ENCODE measurements around the gene CASTOR1.
A peak's percentile ranks its signal among the peaks of the same experiment; 100 is the strongest.

Gene CASTOR1

DNA sequence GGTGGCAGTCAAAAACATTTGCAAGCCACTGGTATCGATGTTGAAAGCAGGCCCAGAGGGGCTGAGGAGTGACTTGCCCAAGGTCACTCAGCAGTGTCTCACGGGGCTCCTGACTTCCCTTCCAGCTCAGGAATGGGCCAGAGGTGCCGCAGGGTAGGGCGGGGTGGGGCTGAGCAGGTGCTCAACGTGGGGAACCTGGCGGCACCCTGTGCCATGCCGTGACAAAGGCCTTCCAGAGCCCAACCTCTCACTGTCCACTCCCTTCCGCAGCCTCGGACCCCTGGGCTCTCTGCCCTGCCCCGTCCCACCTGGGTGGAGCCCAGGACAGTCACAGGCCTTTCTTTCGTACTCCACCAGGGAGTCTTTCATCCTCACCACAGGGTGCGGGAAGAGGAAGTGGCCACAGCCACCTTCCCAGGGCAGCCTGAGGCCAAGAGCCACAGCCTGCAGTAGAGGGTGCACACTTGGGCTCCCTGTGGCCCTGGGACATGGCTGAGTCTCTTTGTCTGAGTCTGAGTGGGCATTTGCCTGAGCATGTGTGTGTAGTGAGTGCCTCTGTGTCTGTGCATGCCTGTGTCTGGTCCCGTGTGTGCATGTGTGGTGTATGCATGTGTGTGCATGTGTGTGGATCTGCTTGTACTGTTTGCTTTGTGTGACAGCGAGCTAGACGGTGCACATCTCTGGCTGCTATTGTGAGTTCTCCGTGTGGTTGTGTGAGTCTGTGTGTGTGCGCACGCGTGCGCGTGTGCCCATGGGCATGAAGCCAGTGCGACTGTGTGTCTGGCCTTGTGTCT lies 36.7 kb downstream of the CASTOR1 start:
- Histone ChIP-seq H3K27ac (ENCODE audit: extremely low read depth, low read depth, low read length) (no peak overlapping the region; the same call in 1 of the 2 replicates), H3K4me3 (ENCODE audit: low read depth, low read length) (no peak overlapping the region), H3K9me3 (ENCODE audit: control insufficient read depth, insufficient read depth, low read depth, low read length) (no peaks in the 10 kb centered on the region), H3K36me3 (ENCODE audit: control insufficient read depth in 2 of 2, insufficient read depth in 1 of 2, low read length in 2 of 2) (no peaks in the 10 kb centered on the region), H3K4me1 (ENCODE audit: control insufficient read depth, insufficient read depth, low read length) (no peaks in the 10 kb centered on the region; the same call in 1 of the 2 replicates)
- ChIA-PET POLR2A (interaction anchor here (0.5 to 1.0 kb wide), 4 partner anchors 15 to 674 kb away, joined by 4 to 6 read pairs (median 4); no protein-coding TSS in a partner anchor), CTCF (interaction anchor here (1.4 kb wide), 1 partner anchor 35 kb away, joined by 7 read pairs; no protein-coding TSS in a partner anchor)
- TF ChIP-seq, protein P1, sequence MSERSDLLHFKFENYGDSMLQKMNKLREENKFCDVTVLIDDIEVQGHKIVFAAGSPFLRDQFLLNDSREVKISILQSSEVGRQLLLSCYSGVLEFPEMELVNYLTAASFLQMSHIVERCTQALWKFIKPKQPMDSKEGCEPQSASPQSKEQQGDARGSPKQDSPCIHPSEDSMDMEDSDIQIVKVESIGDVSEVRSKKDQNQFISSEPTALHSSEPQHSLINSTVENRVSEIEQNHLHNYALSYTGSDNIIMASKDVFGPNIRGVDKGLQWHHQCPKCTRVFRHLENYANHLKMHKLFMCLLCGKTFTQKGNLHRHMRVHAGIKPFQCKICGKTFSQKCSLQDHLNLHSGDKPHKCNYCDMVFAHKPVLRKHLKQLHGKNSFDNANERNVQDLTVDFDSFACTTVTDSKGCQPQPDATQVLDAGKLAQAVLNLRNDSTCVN (tag by site-specific recombination; optimal IDR thresholded peaks at IDR 0.05): peak; percentile 13
- TF ChIP-seq, protein P2, sequence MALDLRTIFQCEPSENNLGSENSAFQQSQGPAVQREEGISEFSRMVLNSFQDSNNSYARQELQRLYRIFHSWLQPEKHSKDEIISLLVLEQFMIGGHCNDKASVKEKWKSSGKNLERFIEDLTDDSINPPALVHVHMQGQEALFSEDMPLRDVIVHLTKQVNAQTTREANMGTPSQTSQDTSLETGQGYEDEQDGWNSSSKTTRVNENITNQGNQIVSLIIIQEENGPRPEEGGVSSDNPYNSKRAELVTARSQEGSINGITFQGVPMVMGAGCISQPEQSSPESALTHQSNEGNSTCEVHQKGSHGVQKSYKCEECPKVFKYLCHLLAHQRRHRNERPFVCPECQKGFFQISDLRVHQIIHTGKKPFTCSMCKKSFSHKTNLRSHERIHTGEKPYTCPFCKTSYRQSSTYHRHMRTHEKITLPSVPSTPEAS (tag by site-specific recombination; IDR thresholded peaks at IDR 0.05): peak; percentile 79
- TF ChIP-seq ZNF416 (tag by site-specific recombination; IDR thresholded peaks at IDR 0.05) (0 out of 2 replicates have a peak, but pooled peaks have one; percentile 58), ZNF670 (tag by site-specific recombination; IDR thresholded peaks at IDR 0.05; ENCODE audit: low read depth) (0 out of 2 replicates have a peak, but pooled peaks have one; percentile 40), ZNF324 (tag by site-specific recombination; IDR thresholded peaks at IDR 0.05) (no peak), ZNF785 (tag by site-specific recombination; IDR thresholded peaks at IDR 0.05) (peak; percentile 28; the same call in 1 of the 2 replicates), ZNF529 (tag by site-specific recombination; IDR thresholded peaks at IDR 0.05; ENCODE audit: insufficient replicate concordance) (no peak), ZBTB20 (tag by site-specific recombination; IDR thresholded peaks at IDR 0.05) (peak; percentile 77), ZIC2 (tag by site-specific recombination; IDR thresholded peaks at IDR 0.05) (peak; percentile 76), ZNF707 (tag by site-specific recombination; IDR thresholded peaks at IDR 0.05) (0 out of 2 replicates have a peak, but pooled peaks have one; percentile 28)
- TF ChIP-seq, protein P3, sequence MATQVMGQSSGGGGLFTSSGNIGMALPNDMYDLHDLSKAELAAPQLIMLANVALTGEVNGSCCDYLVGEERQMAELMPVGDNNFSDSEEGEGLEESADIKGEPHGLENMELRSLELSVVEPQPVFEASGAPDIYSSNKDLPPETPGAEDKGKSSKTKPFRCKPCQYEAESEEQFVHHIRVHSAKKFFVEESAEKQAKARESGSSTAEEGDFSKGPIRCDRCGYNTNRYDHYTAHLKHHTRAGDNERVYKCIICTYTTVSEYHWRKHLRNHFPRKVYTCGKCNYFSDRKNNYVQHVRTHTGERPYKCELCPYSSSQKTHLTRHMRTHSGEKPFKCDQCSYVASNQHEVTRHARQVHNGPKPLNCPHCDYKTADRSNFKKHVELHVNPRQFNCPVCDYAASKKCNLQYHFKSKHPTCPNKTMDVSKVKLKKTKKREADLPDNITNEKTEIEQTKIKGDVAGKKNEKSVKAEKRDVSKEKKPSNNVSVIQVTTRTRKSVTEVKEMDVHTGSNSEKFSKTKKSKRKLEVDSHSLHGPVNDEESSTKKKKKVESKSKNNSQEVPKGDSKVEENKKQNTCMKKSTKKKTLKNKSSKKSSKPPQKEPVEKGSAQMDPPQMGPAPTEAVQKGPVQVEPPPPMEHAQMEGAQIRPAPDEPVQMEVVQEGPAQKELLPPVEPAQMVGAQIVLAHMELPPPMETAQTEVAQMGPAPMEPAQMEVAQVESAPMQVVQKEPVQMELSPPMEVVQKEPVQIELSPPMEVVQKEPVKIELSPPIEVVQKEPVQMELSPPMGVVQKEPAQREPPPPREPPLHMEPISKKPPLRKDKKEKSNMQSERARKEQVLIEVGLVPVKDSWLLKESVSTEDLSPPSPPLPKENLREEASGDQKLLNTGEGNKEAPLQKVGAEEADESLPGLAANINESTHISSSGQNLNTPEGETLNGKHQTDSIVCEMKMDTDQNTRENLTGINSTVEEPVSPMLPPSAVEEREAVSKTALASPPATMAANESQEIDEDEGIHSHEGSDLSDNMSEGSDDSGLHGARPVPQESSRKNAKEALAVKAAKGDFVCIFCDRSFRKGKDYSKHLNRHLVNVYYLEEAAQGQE (tag by site-specific recombination; IDR thresholded peaks at IDR 0.05): no peak
- TF ChIP-seq, protein P4, sequence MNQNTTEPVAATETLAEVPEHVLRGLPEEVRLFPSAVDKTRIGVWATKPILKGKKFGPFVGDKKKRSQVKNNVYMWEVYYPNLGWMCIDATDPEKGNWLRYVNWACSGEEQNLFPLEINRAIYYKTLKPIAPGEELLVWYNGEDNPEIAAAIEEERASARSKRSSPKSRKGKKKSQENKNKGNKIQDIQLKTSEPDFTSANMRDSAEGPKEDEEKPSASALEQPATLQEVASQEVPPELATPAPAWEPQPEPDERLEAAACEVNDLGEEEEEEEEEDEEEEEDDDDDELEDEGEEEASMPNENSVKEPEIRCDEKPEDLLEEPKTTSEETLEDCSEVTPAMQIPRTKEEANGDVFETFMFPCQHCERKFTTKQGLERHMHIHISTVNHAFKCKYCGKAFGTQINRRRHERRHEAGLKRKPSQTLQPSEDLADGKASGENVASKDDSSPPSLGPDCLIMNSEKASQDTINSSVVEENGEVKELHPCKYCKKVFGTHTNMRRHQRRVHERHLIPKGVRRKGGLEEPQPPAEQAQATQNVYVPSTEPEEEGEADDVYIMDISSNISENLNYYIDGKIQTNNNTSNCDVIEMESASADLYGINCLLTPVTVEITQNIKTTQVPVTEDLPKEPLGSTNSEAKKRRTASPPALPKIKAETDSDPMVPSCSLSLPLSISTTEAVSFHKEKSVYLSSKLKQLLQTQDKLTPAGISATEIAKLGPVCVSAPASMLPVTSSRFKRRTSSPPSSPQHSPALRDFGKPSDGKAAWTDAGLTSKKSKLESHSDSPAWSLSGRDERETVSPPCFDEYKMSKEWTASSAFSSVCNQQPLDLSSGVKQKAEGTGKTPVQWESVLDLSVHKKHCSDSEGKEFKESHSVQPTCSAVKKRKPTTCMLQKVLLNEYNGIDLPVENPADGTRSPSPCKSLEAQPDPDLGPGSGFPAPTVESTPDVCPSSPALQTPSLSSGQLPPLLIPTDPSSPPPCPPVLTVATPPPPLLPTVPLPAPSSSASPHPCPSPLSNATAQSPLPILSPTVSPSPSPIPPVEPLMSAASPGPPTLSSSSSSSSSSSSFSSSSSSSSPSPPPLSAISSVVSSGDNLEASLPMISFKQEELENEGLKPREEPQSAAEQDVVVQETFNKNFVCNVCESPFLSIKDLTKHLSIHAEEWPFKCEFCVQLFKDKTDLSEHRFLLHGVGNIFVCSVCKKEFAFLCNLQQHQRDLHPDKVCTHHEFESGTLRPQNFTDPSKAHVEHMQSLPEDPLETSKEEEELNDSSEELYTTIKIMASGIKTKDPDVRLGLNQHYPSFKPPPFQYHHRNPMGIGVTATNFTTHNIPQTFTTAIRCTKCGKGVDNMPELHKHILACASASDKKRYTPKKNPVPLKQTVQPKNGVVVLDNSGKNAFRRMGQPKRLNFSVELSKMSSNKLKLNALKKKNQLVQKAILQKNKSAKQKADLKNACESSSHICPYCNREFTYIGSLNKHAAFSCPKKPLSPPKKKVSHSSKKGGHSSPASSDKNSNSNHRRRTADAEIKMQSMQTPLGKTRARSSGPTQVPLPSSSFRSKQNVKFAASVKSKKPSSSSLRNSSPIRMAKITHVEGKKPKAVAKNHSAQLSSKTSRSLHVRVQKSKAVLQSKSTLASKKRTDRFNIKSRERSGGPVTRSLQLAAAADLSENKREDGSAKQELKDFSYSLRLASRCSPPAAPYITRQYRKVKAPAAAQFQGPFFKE (tag by site-specific recombination; IDR thresholded peaks at IDR 0.05; ENCODE audit: borderline replicate concordance): 0 out of 2 replicates have a peak, but pooled peaks have one; percentile 35
- TF ChIP-seq, protein P5, sequence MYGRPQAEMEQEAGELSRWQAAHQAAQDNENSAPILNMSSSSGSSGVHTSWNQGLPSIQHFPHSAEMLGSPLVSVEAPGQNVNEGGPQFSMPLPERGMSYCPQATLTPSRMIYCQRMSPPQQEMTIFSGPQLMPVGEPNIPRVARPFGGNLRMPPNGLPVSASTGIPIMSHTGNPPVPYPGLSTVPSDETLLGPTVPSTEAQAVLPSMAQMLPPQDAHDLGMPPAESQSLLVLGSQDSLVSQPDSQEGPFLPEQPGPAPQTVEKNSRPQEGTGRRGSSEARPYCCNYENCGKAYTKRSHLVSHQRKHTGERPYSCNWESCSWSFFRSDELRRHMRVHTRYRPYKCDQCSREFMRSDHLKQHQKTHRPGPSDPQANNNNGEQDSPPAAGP (tag by site-specific recombination; IDR thresholded peaks at IDR 0.05): no peak; the same call in 1 of the 2 replicates
